Measurements from ENCODE around the gene TEP1. TPM values are rescaled to one million over a fixed set of nuclear protein-coding genes. Genes with fewer than 3 reads are reported as not detected.
"Not testable (repeated sequence)": the region's sequence is repeated elsewhere in the genome, so short reads cannot be mapped to it uniquely, and the experiment has no call there.

TEP1 gene
- total RNA-seq, 8 experiments from 2014 or later = 4.6 to 46.8 (median 11.7) TPM

DNA sequence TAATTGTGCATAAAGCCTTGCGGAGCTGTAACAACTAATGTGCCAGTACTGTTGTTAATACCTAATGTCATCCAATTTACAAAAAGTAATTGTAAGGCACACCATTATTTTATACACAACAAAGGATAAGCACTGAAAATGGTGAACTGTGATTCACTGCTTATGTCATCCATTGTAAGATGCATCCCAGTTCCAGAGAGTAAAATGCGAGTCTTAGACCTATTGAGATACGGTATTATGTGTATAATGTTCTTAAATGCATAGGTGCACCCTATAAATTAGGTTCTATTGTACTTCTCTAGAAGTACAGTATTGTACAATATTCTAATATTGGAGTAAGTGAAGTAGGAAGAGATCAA is 69.5 kb downstream of the TEP1 start:
- no peak for ATAC-seq (replicated peaks in 6 of 8)
- 0 to 13% (median 0%) methylated on average over 1 to 3 of the region's 3 CpGs; no CpG with 5 or more reads in 3 of the 10 experiments for WGBS, 10 experiments
- in situ Hi-C loops (cut with MboI; ENCODE audit: low pct_unique_long_range_greater_than_20kb in 2 of 9, low sequenced_read_pairs in 9 of 9, unreplicated experiment in 9 of 9) = loop anchor here in 5 of 9 experiments (25.0 kb wide), 3 partner anchors 118 to 343 kb away; partner anchors contain the start of genes ANG (in 2 of the 5), APEX1 (in 2 of the 5), OSGEP (in 2 of the 5) and PIP4P1 (in 2 of the 5)
- Histone ChIP-seq H3K4me3 (peak overlapping the region; percentile 64 to 81 (median 68)), H3K4me1 (replicated peaks in 1 of 2) (peaks cover 4% of the 10 kb centered on the region in 2 donors), H3K27ac (peak overlapping the region; percentile 79 to 80)

GRCh38 chr14:20343092-20343861 is 70.0 kb downstream of the TEP1 start, which contains the start of gene PARP2:
Gene PARP2 (plus strand): TSS chr14:20343635. CDS start chr14:20343642, 7 bp downstream.
- ATAC-seq (replicated peaks in 6 of 8) = peak; percentile 90 to 97 (median 96)
- H3K4me3 ChIP-seq = peak within 1 kb of the TSS; percentile 64 to 81 (median 68)
- peak within 1 kb of the TSS; percentile 79 to 81 for H3K27ac ChIP-seq
- H3K4me1 ChIP-seq (replicated peaks in 1 of 2) = peaks cover 4% of the 10 kb centered on the region in 2 donors
- in situ Hi-C loops (cut with MboI; ENCODE audit: low pct_unique_long_range_greater_than_20kb in 2 of 9, low sequenced_read_pairs in 9 of 9, unreplicated experiment in 9 of 9) = loop anchor here in 5 of 9 experiments (25.0 kb wide), 3 partner anchors 119 to 344 kb away; partner anchors contain the start of genes ANG (in 2 of the 5), APEX1 (in 2 of the 5), OSGEP (in 2 of the 5) and PIP4P1 (in 2 of the 5)
- 0 to 3% (median 0%) methylated on average over 2 to 18 of the region's 50 CpGs; no CpG with 5 or more reads in 1 of the 10 experiments for WGBS, 10 experiments

- 14 to 78% (median 49%) methylated on average over 1 to 2 of the region's 2 CpGs; no CpG with 5 or more reads in 1 of the 10 experiments for WGBS, 10 experiments
- peak overlapping the region in 1 of 2 donors; percentile 81 for H3K27ac ChIP-seq
- no peak for ATAC-seq (replicated peaks in 6 of 8)
- H3K4me3 ChIP-seq = peak overlapping the region; percentile 55 to 81 (median 64)
- in situ Hi-C loops (cut with MboI; ENCODE audit: low pct_unique_long_range_greater_than_20kb in 2 of 9, low sequenced_read_pairs in 9 of 9, unreplicated experiment in 9 of 9) = loop anchor here in 5 of 9 experiments (25.0 kb wide), 3 partner anchors 121 to 346 kb away; partner anchors contain the start of genes ANG (in 2 of the 5), APEX1 (in 2 of the 5), OSGEP (in 2 of the 5) and PIP4P1 (in 2 of the 5)
- H3K4me1 ChIP-seq (replicated peaks in 1 of 2) = peaks cover 4% of the 10 kb centered on the region in 2 donors
These were observed 71.7 kb downstream of the TEP1 start for GRCh38 chr14:20341646-20342045.

DNA sequence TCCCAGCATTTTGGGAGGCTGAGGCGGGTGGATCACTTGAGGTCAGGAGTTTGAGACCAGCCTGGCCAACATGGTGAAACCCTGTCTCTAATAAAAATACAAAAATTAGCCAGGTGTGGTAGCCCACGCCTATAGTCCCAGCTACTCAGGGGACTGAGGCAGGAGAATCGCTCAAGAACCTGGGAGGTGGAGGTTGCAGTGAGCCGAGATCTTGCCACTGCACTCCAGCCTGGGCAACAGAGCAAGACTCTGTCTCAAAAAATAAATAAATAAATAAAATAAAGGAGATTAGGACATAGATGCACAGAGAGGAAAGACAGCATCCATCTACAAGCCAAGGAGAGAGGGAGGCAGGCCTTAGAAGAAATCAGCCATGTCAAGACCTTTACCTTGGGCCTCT is 72.3 kb downstream of the TEP1 start:
- not testable (repeated sequence) for H3K27ac ChIP-seq; H3K4me3 ChIP-seq; H3K4me1 ChIP-seq (replicated peaks in 1 of 2); ATAC-seq (replicated peaks in 6 of 8)
- WGBS, 10 experiments = 93 to 100% (median 98%) methylated on average over 1 to 3 of the region's 4 CpGs; no CpG with 5 or more reads in 6 of the 10 experiments
- in situ Hi-C loops (cut with MboI; ENCODE audit: low pct_unique_long_range_greater_than_20kb in 2 of 9, low sequenced_read_pairs in 9 of 9, unreplicated experiment in 9 of 9) = loop anchor here in 5 of 9 experiments (25.0 kb wide), 3 partner anchors 121 to 346 kb away; partner anchors contain the start of genes ANG (in 2 of the 5), APEX1 (in 2 of the 5), OSGEP (in 2 of the 5) and PIP4P1 (in 2 of the 5)

DNA sequence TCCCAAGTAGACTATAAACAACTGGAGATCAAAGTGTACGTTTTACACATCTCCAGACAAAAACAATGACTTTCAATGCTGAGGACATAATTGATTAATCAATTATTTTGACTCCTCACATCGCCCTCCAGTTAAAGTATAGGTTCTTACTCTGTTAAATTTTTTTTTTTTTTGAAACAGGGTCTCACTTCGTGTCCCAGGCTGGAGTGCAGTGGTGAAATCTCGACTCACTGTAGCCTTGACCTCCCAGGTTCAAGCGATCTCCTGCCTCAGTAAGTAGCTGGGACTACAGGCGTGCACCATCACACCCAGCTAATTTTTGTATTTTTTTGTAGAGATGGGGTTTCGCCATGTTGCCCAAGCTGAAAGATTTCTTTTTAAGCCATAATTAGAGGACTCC is 79.3 kb downstream of the TEP1 start:
- no peak for ATAC-seq (replicated peaks in 6 of 8)
- in situ Hi-C loops (cut with MboI; ENCODE audit: low pct_unique_long_range_greater_than_20kb in 2 of 9, low sequenced_read_pairs in 9 of 9, unreplicated experiment in 9 of 9) = loop anchor here in 5 of 9 experiments (25.0 kb wide), 3 partner anchors 128 to 353 kb away; partner anchors contain the start of genes ANG (in 2 of the 5), APEX1 (in 2 of the 5), OSGEP (in 2 of the 5) and PIP4P1 (in 2 of the 5)
- Histone ChIP-seq H3K4me1 (replicated peaks in 1 of 2) (peaks cover 0 to 3% of the 10 kb centered on the region in 2 donors), H3K4me3 (no peak overlapping the region), H3K27ac (no peak overlapping the region)
- 36 to 100% (median 69%) methylated on average over 1 to 5 of the region's 7 CpGs; no CpG with 5 or more reads in 1 of the 10 experiments for WGBS, 10 experiments

GRCh38 chr14:20333494-20333841 is 79.8 kb downstream of the TEP1 start:
- Histone ChIP-seq H3K4me1 (replicated peaks in 1 of 2) (peaks cover 0 to 3% of the 10 kb centered on the region in 2 donors), H3K4me3 (peak overlapping the region; percentile 39 to 78 (median 54)), H3K27ac (no peak overlapping the region)
- ATAC-seq (replicated peaks in 6 of 8) = peak in 3 of 8 experiments; percentile 1 to 10 (median 5)
- in situ Hi-C loops (cut with MboI; ENCODE audit: low pct_unique_long_range_greater_than_20kb in 2 of 9, low sequenced_read_pairs in 9 of 9, unreplicated experiment in 9 of 9) = loop anchor here in 5 of 9 experiments (25.0 kb wide), 3 partner anchors 129 to 354 kb away; partner anchors contain the start of genes ANG (in 2 of the 5), APEX1 (in 2 of the 5), OSGEP (in 2 of the 5) and PIP4P1 (in 2 of the 5)
- WGBS, 10 experiments = 0 to 40% (median 16%) methylated on average over 1 to 3 of the region's 3 CpGs; no CpG with 5 or more reads in 1 of the 10 experiments

DNA sequence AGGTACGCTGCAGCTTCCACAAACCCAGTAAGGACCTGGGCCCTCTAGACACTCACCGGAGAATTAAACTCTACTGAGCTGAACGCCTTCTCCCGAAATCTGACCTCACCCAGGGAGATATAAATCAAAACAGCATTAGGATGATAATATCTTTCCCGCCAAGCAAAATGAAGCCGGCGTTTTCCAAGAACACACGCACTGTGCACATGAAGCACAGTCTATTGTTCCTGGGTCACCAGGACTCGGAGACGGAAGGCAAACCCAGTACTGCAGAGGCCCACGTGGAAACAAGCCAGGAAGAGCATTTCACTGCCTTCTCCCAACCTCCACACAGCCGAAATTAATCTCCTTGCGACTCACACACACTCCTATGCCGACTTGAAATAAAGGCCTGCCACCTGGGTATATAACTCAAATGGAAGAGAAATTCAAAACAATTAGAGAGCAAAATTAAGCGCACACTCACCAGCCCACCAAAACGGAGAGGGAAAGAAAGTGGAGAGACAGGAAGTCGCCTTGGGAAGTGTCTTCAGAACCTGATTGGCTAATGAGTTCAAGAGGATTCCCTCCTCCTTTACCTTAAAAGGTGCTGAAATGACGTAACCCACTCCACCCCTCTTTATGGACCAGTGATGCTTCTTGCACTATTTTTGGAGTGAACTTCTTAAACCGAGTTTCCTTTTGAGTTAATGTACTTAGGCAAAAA is 80.4 kb downstream of the TEP1 start, which contains the start of gene CCNB1IP1:
Gene CCNB1IP1 (minus strand): TSS at position 492 of the 706 bp plus-strand sequence. CDS start 16,756 bp downstream, outside the sequence.
- peaks cover 0 to 3% of the 10 kb centered on the region in 2 donors for H3K4me1 ChIP-seq (replicated peaks in 1 of 2)
- peak; percentile 88 to 99 (median 96) for ATAC-seq (replicated peaks in 6 of 8)
- H3K4me3 ChIP-seq = peak within 1 kb of the TSS; percentile 39 to 78 (median 54)
- in situ Hi-C loops (cut with MboI; ENCODE audit: low pct_unique_long_range_greater_than_20kb in 2 of 9, low sequenced_read_pairs in 9 of 9, unreplicated experiment in 9 of 9) = loop anchor here in 5 of 9 experiments (25.0 kb wide), 3 partner anchors 129 to 354 kb away; partner anchors contain the start of genes ANG (in 2 of the 5), APEX1 (in 2 of the 5), OSGEP (in 2 of the 5) and PIP4P1 (in 2 of the 5)
- WGBS, 10 experiments = 0 to 6% (median 0%) methylated on average over 2 to 16 of the region's 19 CpGs
- peak within 1 kb of the TSS; percentile 37 to 67 for H3K27ac ChIP-seq

- H3K4me3 ChIP-seq = peak overlapping the region; percentile 39 to 78 (median 54)
- H3K27ac ChIP-seq = peak overlapping the region; percentile 37 to 67
- 0 to 11% (median 0%) methylated on average over 2 to 4 of the region's 4 CpGs; no CpG with 5 or more reads in 2 of the 10 experiments for WGBS, 10 experiments
- peaks cover 0 to 6% of the 10 kb centered on the region in 2 donors for H3K4me1 ChIP-seq (replicated peaks in 1 of 2)
- in situ Hi-C loops (cut with MboI; ENCODE audit: low pct_unique_long_range_greater_than_20kb in 2 of 9, low sequenced_read_pairs in 9 of 9, unreplicated experiment in 9 of 9) = loop anchor here in 5 of 9 experiments (25.0 kb wide), 3 partner anchors 130 to 355 kb away; partner anchors contain the start of genes ANG (in 2 of the 5), APEX1 (in 2 of the 5), OSGEP (in 2 of the 5) and PIP4P1 (in 2 of the 5)
- ATAC-seq (replicated peaks in 6 of 8) = peak in 7 of 8 experiments; percentile 5 to 24 (median 15)
These were observed 80.9 kb downstream of the TEP1 start for GRCh38 chr14:20332431-20332787.

- peaks cover 0 to 7% of the 10 kb centered on the region in 2 donors for H3K4me1 ChIP-seq (replicated peaks in 1 of 2)
- in situ Hi-C loops (cut with MboI; ENCODE audit: low pct_unique_long_range_greater_than_20kb in 2 of 9, low sequenced_read_pairs in 9 of 9, unreplicated experiment in 9 of 9) = loop anchor here in 5 of 9 experiments (25.0 kb wide), 3 partner anchors 131 to 356 kb away; partner anchors contain the start of genes ANG (in 2 of the 5), APEX1 (in 2 of the 5), OSGEP (in 2 of the 5) and PIP4P1 (in 2 of the 5)
- no peak overlapping the region for H3K4me3 ChIP-seq
- no peak overlapping the region for H3K27ac ChIP-seq
- ATAC-seq (replicated peaks in 6 of 8) = no peak
- 0 to 94% (median 52%) methylated on average over 1 to 2 of the region's 2 CpGs; no CpG with 5 or more reads in 2 of the 10 experiments for WGBS, 10 experiments
These were observed 82.2 kb downstream of the TEP1 start for GRCh38 chr14:20331053-20331613.

- no peak overlapping the region for H3K27ac ChIP-seq
- ATAC-seq (replicated peaks in 6 of 8) = no peak
- no peak overlapping the region for H3K4me3 ChIP-seq
- H3K4me1 ChIP-seq (replicated peaks in 1 of 2) = peaks cover 0 to 7% of the 10 kb centered on the region in 2 donors
- 21 to 100% (median 88%) methylated on average over 2 of the region's 2 CpGs; no CpG with 5 or more reads in 1 of the 10 experiments for WGBS, 10 experiments
- in situ Hi-C loops (cut with MboI; ENCODE audit: low pct_unique_long_range_greater_than_20kb in 2 of 9, low sequenced_read_pairs in 9 of 9, unreplicated experiment in 9 of 9) = loop anchor here in 5 of 9 experiments (10.0 to 25.0 kb wide), 4 partner anchors 133 to 358 kb away; partner anchors contain the start of genes ANG (in 2 of the 5), APEX1 (in 2 of the 5), OSGEP (in 2 of the 5) and PIP4P1 (in 2 of the 5)
These were observed 83.9 kb downstream of the TEP1 start for GRCh38 chr14:20329355-20329754.

GRCh38 chr14:20328705-20329104 is 84.6 kb downstream of the TEP1 start:
- Histone ChIP-seq H3K4me3 (no peak overlapping the region), H3K4me1 (replicated peaks in 1 of 2) (peaks cover 0 to 7% of the 10 kb centered on the region in 2 donors), H3K27ac (no peak overlapping the region)
- in situ Hi-C loops (cut with MboI; ENCODE audit: low pct_unique_long_range_greater_than_20kb in 2 of 9, low sequenced_read_pairs in 9 of 9, unreplicated experiment in 9 of 9) = loop anchor here in 5 of 9 experiments (10.0 to 25.0 kb wide), 4 partner anchors 134 to 359 kb away; partner anchors contain the start of genes ANG (in 2 of the 5), APEX1 (in 2 of the 5), OSGEP (in 2 of the 5) and PIP4P1 (in 2 of the 5)
- no peak for ATAC-seq (replicated peaks in 6 of 8)
- WGBS, 10 experiments = 29 to 100% (median 69%) methylated on average over 1 to 2 of the region's 2 CpGs
